Osteocyte (in vitro differentiated cells): ENCODE data around the gene ZNHIT1. TPM values are rescaled to one million over a fixed set of nuclear protein-coding genes. Genes with fewer than 3 reads are reported as not detected.
A peak's percentile ranks its signal among the peaks of the same experiment; 100 is the strongest.

Experiments
- DNase-seq: peaks from one replicate; pipeline ENCODE4 v3.0.0; 2021; ENCODE audit warnings: mixed read lengths; ENCODE audit not compliant: unreplicated experiment; ENCODE audit errors: extremely low spot score
- H3K27ac Mint-ChIP-seq: one replicate; pipeline ENCODE4 v1.8.0; 2021; ENCODE audit warnings: mild to moderate bottlenecking, mixed read lengths; ENCODE audit not compliant: unreplicated experiment
- H3K27me3 Mint-ChIP-seq: one replicate; pipeline ENCODE4 v1.8.0; 2021; ENCODE audit warnings: mixed read lengths; ENCODE audit not compliant: unreplicated experiment
- H3K36me3 Mint-ChIP-seq: one replicate; pipeline ENCODE4 v1.8.0; 2021; ENCODE audit warnings: mixed read lengths; ENCODE audit not compliant: unreplicated experiment
- H3K4me1 Mint-ChIP-seq: one replicate; pipeline ENCODE4 v1.8.0; 2021; ENCODE audit warnings: mixed read lengths; ENCODE audit not compliant: unreplicated experiment
- H3K4me3 Mint-ChIP-seq: one replicate; pipeline ENCODE4 v1.8.0; 2021; ENCODE audit warnings: mild to moderate bottlenecking, moderate library complexity, mixed read lengths; ENCODE audit not compliant: unreplicated experiment
- H3K9me3 Mint-ChIP-seq: one replicate; pipeline ENCODE4 v1.8.0; 2021; ENCODE audit warnings: mixed read lengths; ENCODE audit not compliant: unreplicated experiment
- total RNA-seq: library from RNA; stranded (reverse); gene quantifications from 2 replicates; pipeline ENCODE4 v1.2.1, GENCODE V29; 2021
- TF ChIP-seq, protein P1 (sequence below): fragments of 200-600 bp; sonication (generic); IDR thresholded peaks from 2 replicates; pipeline ENCODE4 v1.5.0; 2021; ENCODE audit warnings: antibody characterized with exemption, mild to moderate bottlenecking, moderate library complexity

ZNHIT1 gene
- total RNA-seq, 1 donor from 2014 or later = 66.9 TPM

DNA sequence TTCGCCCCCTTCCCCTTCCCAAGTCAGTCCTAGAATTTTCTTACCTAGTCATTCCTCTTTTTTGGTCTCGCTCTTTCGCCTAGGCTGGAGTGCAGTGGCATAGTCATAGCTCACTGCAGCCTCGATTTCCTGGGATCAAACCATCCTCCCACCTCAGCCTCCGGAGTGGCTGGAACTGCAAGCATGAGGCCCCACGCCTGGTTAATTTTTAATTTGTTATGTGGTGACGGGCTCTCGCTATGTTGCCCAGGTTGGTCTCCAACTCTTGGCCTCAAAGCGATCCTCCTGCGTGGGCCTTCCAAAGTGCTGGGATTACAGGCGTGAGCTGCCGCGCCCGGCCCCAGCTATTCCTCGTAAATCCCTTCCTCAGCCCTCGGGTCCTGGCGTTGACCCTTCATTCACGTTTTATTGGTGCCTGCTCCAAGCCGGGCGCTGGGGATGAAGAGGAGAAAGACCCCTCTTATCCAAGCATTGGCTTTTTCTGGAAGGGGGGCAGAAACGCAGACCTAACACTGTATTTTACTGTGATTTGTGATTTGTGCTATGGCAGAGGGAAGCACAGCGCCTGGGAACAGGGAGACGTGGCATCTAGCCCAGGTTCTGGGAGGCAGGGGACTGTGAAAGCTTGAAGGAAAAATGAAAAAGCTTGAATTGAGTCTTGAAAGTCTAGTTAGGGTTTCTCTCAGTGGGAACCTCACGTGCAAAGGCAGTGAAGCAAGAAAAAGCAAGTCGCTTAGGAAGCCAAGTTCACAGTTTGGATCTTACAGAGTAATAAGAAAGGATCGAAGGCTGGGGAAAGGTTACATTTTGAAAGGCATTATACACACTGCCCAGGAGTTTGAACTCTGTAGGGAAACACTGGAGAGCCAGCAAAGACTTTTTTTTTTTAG, 516 bp downstream of the ZNHIT1 start:
- H3K27ac Mint-ChIP-seq = peak overlapping the region; percentile 88
- TF ChIP-seq, protein P1, sequence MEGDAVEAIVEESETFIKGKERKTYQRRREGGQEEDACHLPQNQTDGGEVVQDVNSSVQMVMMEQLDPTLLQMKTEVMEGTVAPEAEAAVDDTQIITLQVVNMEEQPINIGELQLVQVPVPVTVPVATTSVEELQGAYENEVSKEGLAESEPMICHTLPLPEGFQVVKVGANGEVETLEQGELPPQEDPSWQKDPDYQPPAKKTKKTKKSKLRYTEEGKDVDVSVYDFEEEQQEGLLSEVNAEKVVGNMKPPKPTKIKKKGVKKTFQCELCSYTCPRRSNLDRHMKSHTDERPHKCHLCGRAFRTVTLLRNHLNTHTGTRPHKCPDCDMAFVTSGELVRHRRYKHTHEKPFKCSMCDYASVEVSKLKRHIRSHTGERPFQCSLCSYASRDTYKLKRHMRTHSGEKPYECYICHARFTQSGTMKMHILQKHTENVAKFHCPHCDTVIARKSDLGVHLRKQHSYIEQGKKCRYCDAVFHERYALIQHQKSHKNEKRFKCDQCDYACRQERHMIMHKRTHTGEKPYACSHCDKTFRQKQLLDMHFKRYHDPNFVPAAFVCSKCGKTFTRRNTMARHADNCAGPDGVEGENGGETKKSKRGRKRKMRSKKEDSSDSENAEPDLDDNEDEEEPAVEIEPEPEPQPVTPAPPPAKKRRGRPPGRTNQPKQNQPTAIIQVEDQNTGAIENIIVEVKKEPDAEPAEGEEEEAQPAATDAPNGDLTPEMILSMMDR = no peak
- DNase-seq = no peak
- peaks cover 10% of the 10 kb centered on the region for H3K36me3 Mint-ChIP-seq
- H3K9me3 Mint-ChIP-seq = no peaks in the 10 kb centered on the region
- H3K4me3 Mint-ChIP-seq = peak overlapping the region; percentile 98
- H3K27me3 Mint-ChIP-seq = no peaks in the 10 kb centered on the region
- H3K4me1 Mint-ChIP-seq = peaks cover 41% of the 10 kb centered on the region

DNA sequence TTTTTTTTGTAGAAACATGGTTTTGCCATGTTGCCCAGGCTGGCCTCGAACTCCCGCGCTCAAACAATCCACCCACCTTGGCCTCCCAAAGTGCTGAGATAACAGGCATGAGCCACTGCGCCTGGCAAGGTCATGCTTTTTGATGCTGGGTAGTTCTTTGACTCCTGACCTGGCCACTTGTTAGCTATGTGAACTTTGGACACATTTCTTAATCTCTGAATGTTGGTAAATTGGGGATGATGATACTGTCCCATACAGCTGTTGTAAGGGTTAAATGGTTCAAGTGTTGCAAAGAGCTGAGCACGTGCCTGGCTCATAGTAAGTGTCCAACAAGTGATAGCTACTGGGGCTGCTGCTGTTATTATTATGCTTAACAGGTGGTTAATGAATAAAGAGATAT, 2.3 kb downstream of the ZNHIT1 start:
- Mint-ChIP-seq H3K4me3 (no peak overlapping the region), H3K4me1 (peaks cover 35% of the 10 kb centered on the region), H3K36me3 (peaks cover 21% of the 10 kb centered on the region), H3K9me3 (no peaks in the 10 kb centered on the region), H3K27ac (no peak overlapping the region), H3K27me3 (no peaks in the 10 kb centered on the region)
- no peak for DNase-seq
- TF ChIP-seq, protein P1 = no peak

DNA sequence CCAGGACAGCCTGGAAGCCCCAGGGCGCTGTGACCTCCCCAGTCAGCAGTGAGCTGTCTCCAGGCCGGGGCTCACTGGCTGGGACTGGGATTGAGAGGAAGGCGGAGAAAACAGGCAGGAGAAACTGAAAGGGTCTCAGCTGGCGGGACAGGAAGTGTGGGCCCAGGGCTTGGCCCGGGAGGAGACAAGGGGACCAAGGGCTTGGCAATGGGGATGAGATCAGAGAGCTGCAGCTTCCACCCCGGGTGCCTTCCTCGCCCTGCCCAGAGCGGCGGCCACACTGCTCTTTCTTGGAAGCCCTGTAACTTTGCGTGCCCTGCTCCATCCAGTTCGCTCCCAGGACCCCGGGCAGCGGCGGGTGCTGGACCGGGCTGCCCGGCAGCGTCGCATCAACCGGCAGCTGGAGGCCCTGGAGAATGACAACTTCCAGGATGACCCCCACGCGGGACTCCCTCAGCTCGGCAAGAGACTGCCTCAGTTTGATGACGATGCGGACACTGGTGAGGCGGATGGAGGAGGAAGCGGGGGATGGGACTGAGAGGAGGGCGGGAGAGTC, 4.4 kb downstream of the ZNHIT1 start:
- Mint-ChIP-seq H3K9me3 (no peaks in the 10 kb centered on the region), H3K4me3 (no peak overlapping the region), H3K27me3 (no peaks in the 10 kb centered on the region), H3K4me1 (peaks cover 21% of the 10 kb centered on the region), H3K36me3 (peaks cover 23% of the 10 kb centered on the region), H3K27ac (peak overlapping the region; percentile 34)
- TF ChIP-seq, protein P1 = no peak
- no peak for DNase-seq

DNA sequence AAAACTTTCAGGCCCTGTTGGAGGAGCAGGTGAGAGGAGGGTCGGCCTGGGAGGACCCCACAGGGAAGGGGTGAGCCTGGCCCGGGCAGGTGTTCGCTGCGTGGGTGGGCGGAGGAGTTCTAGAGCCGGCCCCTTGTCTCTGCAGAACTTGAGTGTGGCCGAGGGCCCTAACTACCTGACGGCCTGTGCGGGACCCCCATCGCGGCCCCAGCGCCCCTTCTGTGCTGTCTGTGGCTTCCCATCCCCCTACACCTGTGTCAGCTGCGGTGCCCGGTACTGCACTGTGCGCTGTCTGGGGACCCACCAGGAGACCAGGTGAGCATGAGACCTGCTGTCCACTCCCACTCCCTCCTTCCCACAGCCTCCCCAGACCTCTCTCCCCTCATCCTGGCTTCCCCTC, 5.6 kb downstream of the ZNHIT1 start:
- H3K4me3 Mint-ChIP-seq = no peak overlapping the region
- H3K27me3 Mint-ChIP-seq = no peaks in the 10 kb centered on the region
- TF ChIP-seq, protein P1 = no peak

DNA sequence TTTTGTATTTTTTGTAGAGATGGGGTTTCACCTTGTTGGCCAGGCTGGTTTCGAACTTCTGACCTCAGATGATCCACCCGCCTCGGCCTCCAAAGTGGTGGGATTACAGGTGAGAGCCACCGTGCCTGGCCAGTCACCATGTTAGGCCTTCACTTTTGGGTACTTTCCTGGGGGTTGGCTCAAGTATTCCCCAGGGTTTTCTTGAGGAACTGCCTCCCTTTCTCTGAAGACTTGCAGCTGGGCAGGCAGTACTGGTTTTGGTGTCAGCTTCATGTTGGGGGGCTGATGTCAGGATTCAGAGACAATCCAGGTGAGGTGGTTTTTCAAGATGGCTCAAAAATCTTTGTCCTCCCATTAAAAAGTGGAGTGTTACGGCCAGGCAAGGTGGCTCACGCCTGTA, 7.7 kb downstream of the ZNHIT1 start:
- Mint-ChIP-seq H3K36me3 (peaks cover 29% of the 10 kb centered on the region), H3K4me3 (no peak overlapping the region), H3K9me3 (no peaks in the 10 kb centered on the region), H3K4me1 (peaks cover 2% of the 10 kb centered on the region), H3K27me3 (no peaks in the 10 kb centered on the region), H3K27ac (no peak overlapping the region)
- no peak for DNase-seq
- TF ChIP-seq, protein P1 = no peak

More for the DNA sequence above, 5.6 kb downstream of the ZNHIT1 start:
- Mint-ChIP-seq H3K4me1 (peaks cover 18% of the 10 kb centered on the region), H3K27ac (no peak overlapping the region), H3K36me3 (peaks cover 27% of the 10 kb centered on the region), H3K9me3 (no peaks in the 10 kb centered on the region)
- DNase-seq = no peak
